Heart right ventricle (tissue), 16 donors: ENCODE results near the gene LSAMP. TPM values are rescaled to one million over a fixed set of nuclear protein-coding genes. Genes with fewer than 3 reads are reported as not detected.
"Not testable (repeated sequence)": the region's sequence is repeated elsewhere in the genome, so short reads cannot be mapped to it uniquely, and the experiment has no call there.

ENCODE experiments used
- ATAC-seq, 8 donors: fragments of 200-7000 bp; cut with Tn5 transposase; one replicate each; pipeline ENCODE4 v1.9.1; 2020; ENCODE audit warnings: mild to moderate bottlenecking in 8 of 8, moderate library complexity in 8 of 8, moderate number of reproducible peaks in 1 of 8
- DNase-seq, 2 donors: peaks; one replicate each; pipeline ENCODE4 v3.0.0-alpha.2; 2020
- H3K27ac ChIP-seq, 10 donors: fragments of 200-600 bp; sonication (generic) in 2 of 10; one replicate each; pipeline versions ENCODE4 v1.5.0 to v1.8.0; 2020 to 2022; ENCODE audit warnings: mild to moderate bottlenecking in 3 of 10
- H3K27me3 ChIP-seq, 7 donors: fragments of 200-600 bp; one replicate each; pipeline ENCODE4 v1.8.0; 2021 to 2022; ENCODE audit warnings: mild to moderate bottlenecking in 2 of 7
- H3K36me3 ChIP-seq, 9 donors: fragments of 200-600 bp; sonication (generic) in 1 of 9; one replicate each; pipeline versions ENCODE4 v1.5.0 to v1.8.0; 2020 to 2022; ENCODE audit warnings: mild to moderate bottlenecking in 2 of 9
- H3K4me1 ChIP-seq, 9 donors: fragments of 200-600 bp; sonication (generic) in 1 of 9; one replicate each; pipeline versions ENCODE4 v1.5.0 to v1.8.0; 2020 to 2022; ENCODE audit warnings: mild to moderate bottlenecking in 4 of 9
- H3K4me3 ChIP-seq, 10 donors: fragments of 200-600 bp; sonication (generic) in 2 of 10; one replicate each; pipeline versions ENCODE4 v1.5.0 to v1.8.0; 2020 to 2022; ENCODE audit warnings: mild to moderate bottlenecking in 7 of 10, moderate library complexity in 2 of 10
- H3K9me3 ChIP-seq, 11 donors: fragments of 200-600 bp in 10 of 11; sonication (generic) in 2 of 11; one replicate each; pipeline versions ENCODE4 v1.5.0 to v1.8.0; 2013 to 2022; ENCODE audit warnings: mild to moderate bottlenecking in 2 of 11, control low read depth in 1 of 11, moderate library complexity in 1 of 11
- CTCF ChIP-seq, 9 donors: fragments of 200-600 bp; sonication (generic) in 2 of 9; IDR thresholded peaks; one replicate each; pipeline versions ENCODE4 v1.5.0 to v1.8.0; 2021 to 2022; ENCODE audit warnings: antibody characterized with exemption in 9 of 9, mild to moderate bottlenecking in 5 of 9, moderate library complexity in 1 of 9
- WGBS, 2 donors: extraction: QIAGEN DNeasy Blood & Tissue Kit; methylation state at CpG; one replicate each; pipeline ENCODE4 v1.1.7; 2013; ENCODE audit warnings: inconsistent platforms in 1 of 2; 5-methylcytosine and 5-hydroxymethylcytosine counted together
- intact Hi-C, 10 donors: fragments of 100-400 bp; cut with DNase I; formaldehyde crosslinking; loops; one replicate each; pipeline versions ENCODE4 v1.11.1 to v1.14.2; 2022
- polyA plus RNA-seq, 2 donors: library from polyadenylated mRNA; stranded (reverse); fragments of 200-250 nt; gene quantifications; one replicate each; pipeline ENCODE4 v1.2.3, GENCODE V29; 2013
- total RNA-seq, 10 donors: library from RNA; stranded (reverse); fragmentation: NEBNext Ultra II Directional in 3 of 10; extraction: Animal tissue kit (Norgen Biotek cat#: 25700) in 3 of 10; gene quantifications; one replicate each; pipeline versions ENCODE4 v1.2.1 to v1.2.4, GENCODE V29; 2021 to 2023
- donor health status: Arrhythmogenic right ventricular cardiomyopathy.
- donor health status: ischemic (EF 13 %, LVEDD 7.1; RV severe dilation, severe dysfunction).
- donor health status: healthy with polysubstance abuse.
- donor health status: DM: no; HTN: yes; CAD: no.
- donor health status: DM: no; HTN: no; CAD: no.
- donor health status: ischemic (EF 25% LVEDD 6.9; RV normal size, moderate dysfunction).
- donor health status: ischemic (EF 25% LVEDD 5.7; RV mildly dilated, moderate dysfunction).
- donor health status: healthy.
- donor health status: DM: yes; HTN: yes; CAD: no.
- donor health status: Ischemic cardiomyopathy.
- donor health status: ischemic (EF 35%, LVEDD 5.7; RV mildly dilated, moderate dysfunction).
- donor health status: nonischemic (EF 11% LVEDD 7.7; RV severe dilation, severe dysfunction).
- donor health status: DM: yes; HTN: yes; CAD: no.
- donor health status: PGD.
- donor health status: ischemic (EF 29% LVEDD 5.4; RV normal size, mild dysfunction).
- donor health status: nonischemic (EF 23%, LVEDD 6.1; RV moderate dilation, normal function).

Gene LSAMP
- total and polyA plus RNA-seq, 12 donors, result 0.51 to 9.0 (median 5.4) TPM

GRCh38 chr3:115848641-115849040, 596.6 kb downstream of the LSAMP start:
- Histone ChIP-seq H3K9me3 (no peaks in the 10 kb centered on the region), H3K27ac (no peak overlapping the region), H3K4me3 (no peak overlapping the region), H3K4me1 (no peaks in the 10 kb centered on the region), H3K36me3 (no peaks in the 10 kb centered on the region), H3K27me3 (peaks cover 0 to 7% (median 0%) of the 10 kb centered on the region in 7 donors)
- intact Hi-C loops, result no loop called here
- no peak for DNase-seq
- no peak for ATAC-seq
- 93 to 97% methylated on average over 1 of the region's 1 CpG for WGBS, 2 donors
- no peak for TF ChIP-seq CTCF (IDR thresholded peaks at IDR 0.05)

GRCh38 chr3:115845986-115846385, 599.3 kb downstream of the LSAMP start:
- no peak for ATAC-seq
- 42 to 47% methylated on average over 1 of the region's 1 CpG for WGBS, 2 donors

GRCh38 chr3:115844729-115845128, 600.6 kb downstream of the LSAMP start:
- WGBS, 2 donors, result 92 to 96% methylated on average over 5 of the region's 5 CpGs
- H3K36me3 ChIP-seq, intact Hi-C loops, H3K27me3 ChIP-seq, H3K4me3 ChIP-seq, ATAC-seq, DNase-seq, H3K27ac ChIP-seq, H3K9me3 ChIP-seq, H3K4me1 ChIP-seq: not testable (repeated sequence)

More at GRCh38 chr3:115845986-115846385, 599.3 kb downstream of the LSAMP start:
- intact Hi-C loops, result no loop called here
- H3K27ac ChIP-seq, result no peak overlapping the region
- no peak for DNase-seq
- no peak overlapping the region for H3K4me3 ChIP-seq
- H3K4me1 ChIP-seq, result peaks cover 0 to 6% (median 0%) of the 10 kb centered on the region in 9 donors
- peaks cover 0 to 3% (median 0%) of the 10 kb centered on the region in 7 donors for H3K27me3 ChIP-seq
- no peaks in the 10 kb centered on the region for H3K36me3 ChIP-seq
- TF ChIP-seq CTCF (IDR thresholded peaks at IDR 0.05), result no peak
- H3K9me3 ChIP-seq, result no peaks in the 10 kb centered on the region

- TF ChIP-seq CTCF (IDR thresholded peaks at IDR 0.05), result no peak
- Histone ChIP-seq H3K27me3 (no peaks in the 10 kb centered on the region), H3K4me3 (no peak overlapping the region), H3K4me1 (peaks cover 0 to 6% (median 0%) of the 10 kb centered on the region in 9 donors), H3K36me3 (no peaks in the 10 kb centered on the region), H3K9me3 (no peaks in the 10 kb centered on the region), H3K27ac (no peak overlapping the region)
- 75 to 82% methylated on average over 1 of the region's 1 CpG for WGBS, 2 donors
- DNase-seq (no peak), ATAC-seq (no peak)
- intact Hi-C loops, result no loop called here
Measured at GRCh38 chr3:115843206-115843605, 602.1 kb downstream of the LSAMP start.

- H3K27ac ChIP-seq, result no peak overlapping the region
- no peaks in the 10 kb centered on the region for H3K36me3 ChIP-seq
- intact Hi-C loops, result no loop called here
- H3K4me1 ChIP-seq, result peaks cover 0 to 6% (median 0%) of the 10 kb centered on the region in 9 donors
- H3K4me3 ChIP-seq, result no peak overlapping the region
- no peaks in the 10 kb centered on the region for H3K9me3 ChIP-seq
- ATAC-seq, result no peak
- no peak for DNase-seq
- no peaks in the 10 kb centered on the region for H3K27me3 ChIP-seq
- TF ChIP-seq CTCF (IDR thresholded peaks at IDR 0.05), result no peak
Measured at GRCh38 chr3:115839246-115839645, 606.0 kb downstream of the LSAMP start.
